Thymus (tissue), 11 donors: ENCODE measurements around the gene JARID2. TPM values are rescaled to one million over a fixed set of nuclear protein-coding genes. Genes with fewer than 3 reads are reported as not detected.

Experiments used
- DNase-seq, 9 donors: peaks; one replicate each; pipeline ENCODE4 v3.0.0-alpha.2; 2013; ENCODE audit warnings: low spot score in 9 of 9, low read depth in 6 of 9, missing footprints in 1 of 9
- H3K27ac ChIP-seq, 2 donors: one replicate each; pipeline ENCODE4 v1.5.1; 2013; ENCODE audit warnings: control low read depth in 1 of 2, low read depth in 1 of 2, low read length in 1 of 2, mild to moderate bottlenecking in 1 of 2, moderate library complexity in 1 of 2
- H3K27me3 ChIP-seq, 2 donors: one replicate each; pipeline ENCODE4 v1.5.1; 2013; ENCODE audit warnings: low read length in 1 of 2; ENCODE audit not compliant: control insufficient read depth in 2 of 2, insufficient read depth in 1 of 2
- H3K36me3 ChIP-seq, 2 donors: one replicate each; pipeline ENCODE4 v1.5.1; 2013; ENCODE audit warnings: low read length in 1 of 2, mild to moderate bottlenecking in 1 of 2, moderate library complexity in 1 of 2; ENCODE audit not compliant: control insufficient read depth in 2 of 2, insufficient read depth in 2 of 2
- H3K4me1 ChIP-seq, 2 donors: one replicate each; pipeline ENCODE4 v1.5.1; 2013; ENCODE audit warnings: low read length in 2 of 2; ENCODE audit not compliant: control insufficient read depth in 2 of 2, insufficient read depth in 2 of 2
- H3K4me3 ChIP-seq, 2 donors: one replicate each; pipeline ENCODE4 v1.5.1; 2013; ENCODE audit warnings: low read length in 2 of 2, control low read depth in 1 of 2, mild to moderate bottlenecking in 1 of 2
- H3K9me3 ChIP-seq, 2 donors: one replicate each; pipeline ENCODE4 v1.5.1; 2013; ENCODE audit warnings: low read length in 1 of 2, mild to moderate bottlenecking in 1 of 2; ENCODE audit not compliant: control insufficient read depth in 2 of 2, insufficient read depth in 1 of 2
- WGBS: extraction: QIAGEN DNeasy Blood & Tissue Kit; methylation state at CpG from one replicate; pipeline ENCODE4 v1.1.7; 2013; 5-methylcytosine and 5-hydroxymethylcytosine counted together
- polyA plus RNA-seq: library from polyadenylated mRNA; stranded (reverse); fragments of 200-250 nt; gene quantifications from one replicate; pipeline ENCODE4 v1.2.3, GENCODE V29; 2013
- total RNA-seq: library from RNA; stranded (reverse); fragments of 120-200 nt; gene quantifications from one replicate; pipeline ENCODE4 v1.2.4, GENCODE V29; 2013
- donor health status: healthy.

JARID2 gene
- total and polyA plus RNA-seq, 2 donors: 15.8 to 20.9 TPM

- H3K4me3 ChIP-seq: no peak overlapping the region
- no peaks in the 10 kb centered on the region for H3K4me1 ChIP-seq
- H3K27ac ChIP-seq: no peak overlapping the region
- WGBS: 97% methylated on average over 16 of the region's 16 CpGs
- peaks cover 65 to 73% of the 10 kb centered on the region in 2 donors for H3K36me3 ChIP-seq
- no peak for DNase-seq
- H3K9me3 ChIP-seq: no peaks in the 10 kb centered on the region
- H3K27me3 ChIP-seq: no peaks in the 10 kb centered on the region
Measured at GRCh38 chr6:15522856-15523529, 277.1 kb downstream of the JARID2 start.

DNA sequence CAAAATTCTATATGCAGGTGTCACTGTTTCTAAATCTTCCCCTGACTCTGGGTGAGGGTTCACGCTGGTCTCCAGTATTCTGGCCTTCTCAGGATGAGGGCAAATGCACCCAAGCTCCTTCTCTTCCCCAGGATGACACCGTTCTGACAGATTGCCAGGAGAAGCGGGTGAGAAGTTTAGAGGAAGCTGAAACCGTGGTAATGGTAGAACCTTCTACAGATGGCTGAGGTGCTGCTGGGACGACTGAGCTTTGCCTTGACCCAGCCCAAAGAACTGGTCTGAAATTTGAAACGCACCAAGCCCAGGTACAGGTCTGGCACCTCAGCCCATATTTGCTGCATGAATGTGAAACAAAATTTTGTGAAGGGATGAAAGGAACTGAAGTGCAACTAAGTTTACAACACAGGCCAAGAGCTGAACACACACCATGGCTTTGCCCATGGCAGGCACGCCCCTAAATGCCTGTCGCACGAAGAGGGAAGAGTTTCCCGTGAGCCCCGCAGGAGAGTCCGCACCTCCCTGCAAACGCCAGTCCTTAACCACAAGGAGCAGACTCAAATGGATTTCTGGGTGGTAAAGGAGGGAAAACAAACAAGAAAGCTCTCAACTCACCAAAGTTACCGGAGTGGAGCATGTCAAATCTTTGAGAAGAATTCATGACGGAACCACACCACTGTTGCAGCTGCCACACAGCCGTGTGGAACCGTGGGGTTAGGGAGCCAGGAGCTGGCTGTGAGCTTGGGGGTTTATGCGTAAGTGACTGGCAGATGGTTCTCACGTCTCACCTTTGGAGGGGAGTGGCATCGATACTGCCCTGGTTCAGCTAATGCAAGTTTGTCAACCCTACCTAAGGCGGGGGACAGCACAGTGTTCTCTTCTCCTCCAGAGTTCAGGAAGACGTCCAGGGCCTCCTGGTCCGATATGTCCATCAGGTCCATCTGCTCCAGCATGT lies 278.1 kb downstream of the JARID2 start:
- Histone ChIP-seq H3K27me3 (no peaks in the 10 kb centered on the region), H3K36me3 (peaks cover 64 to 73% of the 10 kb centered on the region in 2 donors)
- 97% methylated on average over 23 of the region's 23 CpGs for WGBS

GRCh38 chr6:15524861-15525401 lies 279.1 kb downstream of the JARID2 start:
- WGBS: 97% methylated on average over 14 of the region's 14 CpGs
- no peak for DNase-seq
- H3K9me3 ChIP-seq: peaks cover 0 to 3% of the 10 kb centered on the region in 2 donors
- H3K27me3 ChIP-seq: no peaks in the 10 kb centered on the region
- no peaks in the 10 kb centered on the region for H3K4me1 ChIP-seq
- no peak overlapping the region for H3K4me3 ChIP-seq
- H3K27ac ChIP-seq: no peak overlapping the region
- peaks cover 60 to 65% of the 10 kb centered on the region in 2 donors for H3K36me3 ChIP-seq

More for the DNA sequence above, 278.1 kb downstream of the JARID2 start:
- Histone ChIP-seq H3K27ac (no peak overlapping the region), H3K4me3 (no peak overlapping the region), H3K9me3 (peaks cover 0 to 3% of the 10 kb centered on the region in 2 donors), H3K4me1 (no peaks in the 10 kb centered on the region)
- DNase-seq: no peak

DNA sequence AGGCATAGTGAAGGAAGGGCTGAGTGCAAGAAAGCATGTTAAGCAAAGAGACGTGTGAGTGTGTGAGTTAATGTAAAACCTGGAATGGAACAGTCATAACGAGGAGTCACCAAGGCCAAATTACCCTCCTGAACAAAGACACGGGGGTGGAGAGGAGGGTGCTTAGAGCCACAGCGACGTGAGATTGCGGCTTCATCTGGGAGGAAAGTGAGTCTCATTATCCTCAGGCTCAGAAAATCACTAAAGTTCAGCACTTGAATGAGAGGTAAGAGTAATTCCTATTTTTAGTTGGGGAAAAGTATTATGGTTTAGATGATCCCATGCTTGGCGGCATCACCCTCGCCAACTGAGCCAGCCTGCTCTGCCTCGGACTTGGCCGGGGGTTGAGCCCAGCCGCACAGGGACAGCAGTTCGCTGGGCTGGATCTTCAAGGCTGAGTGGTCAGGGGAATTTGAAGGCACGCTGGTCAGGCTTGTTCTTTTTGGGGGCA lies 280.4 kb downstream of the JARID2 start:
- Histone ChIP-seq H3K36me3 (peaks cover 60 to 69% of the 10 kb centered on the region in 2 donors), H3K27ac (no peak overlapping the region), H3K4me3 (no peak overlapping the region), H3K9me3 (peaks cover 0 to 3% of the 10 kb centered on the region in 2 donors), H3K4me1 (no peaks in the 10 kb centered on the region), H3K27me3 (no peaks in the 10 kb centered on the region)
- WGBS: 99% methylated on average over 13 of the region's 13 CpGs
- no peak for DNase-seq

- no peak for DNase-seq
- WGBS: 97% methylated on average over 12 of the region's 12 CpGs
- Histone ChIP-seq H3K27me3 (no peaks in the 10 kb centered on the region), H3K36me3 (peaks cover 43 to 54% of the 10 kb centered on the region in 2 donors), H3K4me1 (no peaks in the 10 kb centered on the region), H3K27ac (no peak overlapping the region), H3K4me3 (no peak overlapping the region), H3K9me3 (peaks cover 0 to 3% of the 10 kb centered on the region in 2 donors)
Measured at GRCh38 chr6:15527838-15528617, 282.2 kb downstream of the JARID2 start.

DNA sequence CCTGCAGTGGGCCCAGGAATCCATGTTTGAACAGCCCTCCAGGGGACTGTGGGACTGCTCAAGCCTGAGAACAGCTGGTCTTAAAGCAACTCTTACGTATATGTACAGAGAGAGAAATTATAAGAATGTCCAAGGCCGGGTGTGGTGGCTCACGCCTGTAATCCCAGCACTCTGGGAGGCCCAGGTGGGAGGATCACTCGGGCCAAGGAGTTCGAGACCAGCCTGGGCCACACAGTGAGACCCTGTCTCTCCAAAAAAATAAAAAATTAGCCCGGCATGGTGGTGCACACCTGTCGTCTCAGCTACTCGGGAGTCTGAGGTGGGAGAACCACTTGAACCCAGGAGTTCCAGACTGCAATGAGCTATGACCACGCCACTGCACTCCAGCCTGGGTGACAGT lies 283.0 kb downstream of the JARID2 start:
- Histone ChIP-seq H3K4me3 (no peak overlapping the region), H3K27ac (no peak overlapping the region), H3K9me3 (peaks cover 0 to 3% of the 10 kb centered on the region in 2 donors), H3K4me1 (no peaks in the 10 kb centered on the region), H3K36me3 (peaks cover 37 to 52% of the 10 kb centered on the region in 2 donors), H3K27me3 (no peaks in the 10 kb centered on the region)
- 99% methylated on average over 9 of the region's 9 CpGs for whole genome bisulfite sequencing
- DNase-seq: no peak

GRCh38 chr6:15530411-15530810 lies 284.5 kb downstream of the JARID2 start:
- H3K27ac ChIP-seq: no peak overlapping the region
- peaks cover 29 to 41% of the 10 kb centered on the region in 2 donors for H3K36me3 ChIP-seq
- no peak for DNase-seq
- H3K9me3 ChIP-seq: peaks cover 0 to 3% of the 10 kb centered on the region in 2 donors
- no peaks in the 10 kb centered on the region for H3K4me1 ChIP-seq
- H3K27me3 ChIP-seq: no peaks in the 10 kb centered on the region
- 93% methylated on average over 10 of the region's 10 CpGs for WGBS
- H3K4me3 ChIP-seq: no peak overlapping the region

DNA sequence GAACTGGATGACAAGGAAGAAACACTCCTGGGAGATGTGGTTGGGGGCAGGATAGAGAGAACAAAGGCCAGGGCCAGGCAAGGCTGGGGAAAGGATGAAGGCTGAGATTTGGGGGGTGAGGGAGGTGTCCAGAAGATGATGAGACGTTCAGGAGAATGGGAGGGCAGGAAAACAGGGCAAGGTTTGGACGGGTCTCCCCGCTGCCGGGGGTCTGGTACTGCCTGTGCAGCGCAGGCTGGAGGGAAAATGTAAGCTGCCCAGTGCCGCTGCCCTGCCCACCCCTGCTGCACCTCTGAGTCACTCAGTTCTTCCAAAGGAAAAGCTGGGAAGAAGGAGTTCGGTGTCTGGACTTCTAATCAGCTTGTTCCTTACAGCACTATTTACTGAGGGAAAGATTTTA lies 286.1 kb downstream of the JARID2 start:
- Histone ChIP-seq H3K27ac (no peak overlapping the region), H3K4me1 (no peaks in the 10 kb centered on the region), H3K36me3 (peaks cover 29 to 33% of the 10 kb centered on the region in 2 donors), H3K27me3 (no peaks in the 10 kb centered on the region), H3K4me3 (no peak overlapping the region), H3K9me3 (peaks cover 0 to 6% of the 10 kb centered on the region in 2 donors)
- WGBS: 98% methylated on average over 7 of the region's 7 CpGs
- no peak for DNase-seq
